LoVo (cell line): ENCODE results near the gene HEPACAM.

Experiments
- DNase-seq: peaks from one replicate; pipeline ENCODE4 v3.0.0-alpha.2; 2016; ENCODE audit warnings: low spot score

Gene HEPACAM

DNA sequence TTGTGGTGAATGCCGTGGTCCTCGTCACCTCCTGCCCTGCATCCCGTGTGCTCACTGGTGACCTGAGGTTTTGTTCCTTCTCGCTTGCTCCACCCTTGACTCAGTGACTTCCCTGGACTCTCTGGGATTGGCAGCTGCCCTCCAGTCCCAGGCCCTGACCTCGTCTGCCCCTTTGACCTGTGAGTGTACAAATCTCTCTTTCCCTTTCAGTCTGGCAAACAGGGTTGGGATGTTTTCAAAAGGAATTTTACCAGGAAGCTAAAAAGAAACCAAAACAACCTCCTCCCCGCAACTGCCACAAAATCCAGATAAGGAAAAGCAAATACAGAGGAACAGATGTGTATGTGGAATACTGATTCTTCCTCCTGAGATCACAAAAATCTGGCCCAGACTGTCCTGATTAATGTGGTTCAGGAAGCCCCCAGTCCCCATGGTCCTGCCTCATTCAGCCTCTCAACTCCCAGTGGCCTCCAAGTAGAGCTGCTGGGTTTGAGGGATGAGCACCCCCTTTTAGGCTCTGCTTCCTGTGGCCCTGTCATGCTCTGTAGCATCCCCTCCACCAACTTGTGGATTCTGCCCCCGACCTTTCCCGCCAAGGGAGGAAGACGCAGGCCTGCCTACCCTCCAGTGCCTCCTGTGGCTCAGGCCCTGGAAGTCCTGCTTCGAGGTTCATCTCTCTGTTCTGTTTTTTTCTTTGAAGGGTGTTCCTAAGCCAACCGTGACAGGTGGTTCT, 53.3 kb downstream of the HEPACAM start:
- no peak for DNase-seq

DNA sequence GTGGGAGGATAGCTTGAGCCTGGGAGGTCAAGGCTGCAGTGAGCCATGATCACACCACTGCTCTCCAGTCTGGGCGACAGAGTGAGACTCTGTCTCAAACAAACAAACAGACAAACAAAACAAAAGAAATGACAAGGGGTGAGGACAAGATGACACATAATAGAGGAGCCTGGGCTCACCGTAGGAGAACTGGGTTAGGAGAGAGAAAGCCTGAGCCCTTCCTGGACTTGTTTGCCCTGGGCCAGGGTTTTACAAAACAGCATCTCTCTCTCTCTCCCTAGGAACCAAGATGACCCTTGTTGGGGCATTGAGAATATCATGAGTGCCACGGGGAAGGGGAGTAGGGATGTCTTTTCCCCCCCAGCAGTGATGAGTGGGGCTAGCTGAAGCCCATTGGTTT, 54.9 kb downstream of the HEPACAM start:
- DNase-seq = no peak

GRCh38 chr11:124880290-124880611, 55.6 kb downstream of the HEPACAM start:
- DNase-seq = no peak

DNA sequence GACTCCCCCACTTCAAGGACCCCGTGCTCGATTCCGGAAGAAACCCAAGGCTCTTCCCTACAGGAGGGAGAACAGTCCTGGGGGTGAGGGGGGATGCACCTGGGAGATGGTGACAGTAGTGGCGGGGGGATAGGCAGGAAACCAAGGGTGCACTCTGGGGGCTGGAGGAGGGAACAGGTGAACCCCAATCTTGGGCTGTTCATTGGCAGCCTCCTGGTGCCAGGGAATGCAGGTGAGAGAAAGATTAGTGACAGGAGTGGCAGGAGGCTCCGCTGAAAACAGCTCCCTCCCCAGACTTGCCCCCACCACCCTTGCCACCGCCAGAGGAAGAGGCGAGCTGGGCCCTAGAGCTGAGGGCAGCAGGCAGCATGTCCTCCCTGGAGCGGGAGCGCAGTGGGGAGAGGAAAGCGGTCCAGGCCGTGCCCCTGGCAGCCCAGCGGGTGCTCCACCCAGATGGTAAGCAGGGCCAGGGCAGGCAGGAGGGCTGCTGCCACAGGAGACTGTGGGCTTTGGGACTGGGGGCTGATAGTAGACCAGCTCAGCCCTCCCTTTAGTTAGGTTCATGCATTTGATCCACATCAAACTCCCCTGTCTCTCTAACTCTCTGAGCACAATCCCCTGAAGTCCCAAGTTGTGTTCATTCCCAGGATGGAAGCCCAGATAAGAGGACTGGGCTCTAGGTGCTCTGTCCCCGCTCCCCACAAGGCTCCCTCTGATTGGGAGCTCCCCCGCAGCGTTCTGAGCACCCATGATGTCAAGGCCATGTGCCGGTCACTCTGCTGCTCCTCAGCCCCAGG, 56.2 kb downstream of the HEPACAM start:
- no peak for DNase-seq

DNA sequence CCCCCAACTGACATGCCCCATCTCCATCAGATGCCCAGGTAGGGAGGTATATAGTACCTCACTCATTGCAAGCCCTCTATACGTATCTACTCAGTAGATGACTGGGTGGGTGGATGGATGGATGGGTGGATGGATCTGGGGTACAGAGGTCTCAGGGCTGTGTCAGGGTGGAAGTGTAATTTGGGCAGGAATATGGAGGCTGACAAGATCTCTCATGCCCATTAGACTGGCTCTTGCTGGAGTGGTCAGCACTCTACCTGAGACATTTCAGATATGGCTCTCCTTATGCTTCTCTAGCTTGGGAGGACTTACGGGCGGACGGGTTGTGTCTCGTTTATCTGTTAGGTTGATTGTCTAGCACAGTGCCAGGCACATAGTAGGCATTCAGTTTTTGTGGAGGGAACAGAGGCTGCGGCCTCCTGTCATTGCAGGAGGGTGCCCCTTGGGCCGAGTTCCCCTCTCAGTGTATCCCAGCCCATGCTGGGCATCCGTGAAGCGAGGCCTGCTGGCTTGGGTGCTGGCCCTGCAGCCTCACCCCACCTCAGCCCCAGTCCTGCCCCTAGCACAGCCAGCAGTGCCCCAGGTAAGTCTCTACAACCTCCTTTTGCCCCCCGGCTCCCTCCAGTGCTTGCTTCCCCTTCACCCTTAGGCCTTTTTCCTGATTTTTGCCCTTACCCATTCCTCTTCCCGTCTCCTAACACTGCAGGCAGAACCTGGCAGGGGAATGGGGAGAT, 56.9 kb downstream of the HEPACAM start:
- no peak for DNase-seq

- no peak for DNase-seq
Measured at GRCh38 chr11:124877910-124878758, 57.7 kb downstream of the HEPACAM start.

GRCh38 chr11:124877631-124877909, 58.3 kb downstream of the HEPACAM start:
- no peak for DNase-seq

DNA sequence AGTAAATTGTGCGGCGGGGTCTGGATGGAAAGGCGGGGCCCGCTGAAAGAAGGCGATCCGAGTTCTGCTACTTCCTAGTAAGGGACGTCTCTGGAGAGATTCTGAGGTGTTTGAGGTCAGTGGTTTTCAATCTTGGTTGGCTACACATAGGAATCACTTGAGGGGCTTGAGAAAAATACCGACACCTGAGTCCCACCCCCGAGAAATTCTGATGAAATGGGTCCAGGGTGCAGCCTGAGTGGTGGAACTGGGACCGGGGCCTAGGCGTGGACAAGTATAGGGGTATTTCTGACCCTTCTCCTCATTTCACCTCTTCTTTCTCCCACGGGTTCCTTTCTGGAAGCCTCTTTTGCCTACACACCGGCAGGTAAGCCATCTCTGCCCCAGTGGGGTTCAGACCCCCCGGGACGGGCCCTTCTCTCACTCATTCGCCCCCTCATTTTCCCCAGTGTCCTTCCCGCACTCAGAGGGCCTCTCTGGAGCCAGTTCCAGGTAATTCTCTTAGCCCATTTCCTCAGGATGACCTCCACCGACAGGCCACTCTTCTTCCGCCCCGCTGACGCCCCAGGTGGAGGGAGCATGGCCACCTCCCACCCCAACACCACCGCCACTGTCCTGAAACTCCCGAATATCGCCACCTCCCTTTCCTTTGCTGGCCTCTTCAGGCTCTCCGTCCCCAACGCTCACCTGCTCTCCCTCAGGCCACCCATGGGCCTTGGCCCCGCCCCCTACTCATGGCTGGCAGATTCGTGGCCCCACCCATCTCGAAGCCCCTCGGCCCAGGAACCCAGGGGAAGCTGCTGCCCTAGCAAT, 58.8 kb downstream of the HEPACAM start:
- DNase-seq = no peak

DNA sequence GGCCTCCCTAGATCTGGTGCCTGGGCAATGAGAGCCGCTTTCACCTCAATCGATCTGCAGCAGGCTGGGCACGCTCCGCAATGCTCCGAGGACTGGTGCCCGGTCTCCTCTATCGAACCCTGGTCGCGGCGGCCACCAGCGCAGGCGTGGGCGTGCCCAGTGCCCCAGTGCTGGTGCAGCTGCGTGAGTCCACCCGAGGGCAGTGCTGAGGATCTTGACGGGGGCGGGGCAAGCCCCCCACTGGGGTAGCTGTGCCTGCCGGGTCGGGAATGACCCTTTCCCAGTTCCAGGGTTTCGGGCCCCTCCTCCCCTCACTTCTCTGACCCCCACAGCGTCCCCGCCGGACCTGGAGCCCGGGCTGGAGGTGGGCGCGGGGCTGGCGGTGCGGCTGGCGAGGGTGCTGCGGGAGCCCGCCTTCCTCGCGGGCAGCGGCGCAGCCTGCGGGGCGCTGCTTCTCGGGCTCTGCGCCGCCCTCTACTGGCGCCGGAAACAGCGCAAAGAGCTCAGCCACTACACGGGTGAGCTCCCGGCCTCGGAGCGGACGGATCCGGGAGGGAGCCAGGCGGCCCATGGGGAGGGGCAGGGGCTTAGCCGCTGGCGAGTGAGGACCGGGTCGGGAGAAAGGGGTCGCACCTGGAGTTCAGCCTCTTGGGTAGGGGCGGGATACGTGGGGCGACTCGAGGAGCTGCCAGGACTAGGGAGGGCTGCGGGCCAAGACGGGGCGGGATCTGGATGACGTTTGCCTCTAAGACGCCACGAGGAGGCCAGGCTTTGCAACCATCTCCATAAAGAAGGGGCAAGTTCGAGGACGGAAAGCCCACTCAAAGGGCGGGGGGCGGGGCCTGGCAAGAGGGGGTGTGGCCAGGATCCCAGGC, 59.7 kb downstream of the HEPACAM start:
- peak; percentile 86 for DNase-seq

DNA sequence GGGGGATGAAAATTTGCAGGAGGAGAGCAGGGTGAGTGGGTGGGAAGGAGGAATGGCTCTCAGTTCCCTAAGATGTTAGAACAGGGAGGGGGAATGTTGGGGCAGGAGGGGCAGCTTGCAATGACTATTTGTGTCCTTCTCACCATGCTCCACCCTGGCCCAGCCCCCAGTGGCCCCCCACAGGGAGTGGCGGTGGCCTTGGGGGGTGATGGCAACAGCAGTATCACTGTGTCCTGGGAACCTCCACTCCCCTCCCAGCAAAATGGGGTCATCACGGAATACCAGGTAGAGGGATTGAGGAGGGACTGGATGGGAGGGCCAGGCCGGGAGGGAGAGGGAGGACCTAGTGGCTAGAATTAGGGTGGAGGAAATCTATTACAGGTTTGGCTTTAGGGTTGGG, 60.4 kb downstream of the HEPACAM start:
- no peak for DNase-seq

DNA sequence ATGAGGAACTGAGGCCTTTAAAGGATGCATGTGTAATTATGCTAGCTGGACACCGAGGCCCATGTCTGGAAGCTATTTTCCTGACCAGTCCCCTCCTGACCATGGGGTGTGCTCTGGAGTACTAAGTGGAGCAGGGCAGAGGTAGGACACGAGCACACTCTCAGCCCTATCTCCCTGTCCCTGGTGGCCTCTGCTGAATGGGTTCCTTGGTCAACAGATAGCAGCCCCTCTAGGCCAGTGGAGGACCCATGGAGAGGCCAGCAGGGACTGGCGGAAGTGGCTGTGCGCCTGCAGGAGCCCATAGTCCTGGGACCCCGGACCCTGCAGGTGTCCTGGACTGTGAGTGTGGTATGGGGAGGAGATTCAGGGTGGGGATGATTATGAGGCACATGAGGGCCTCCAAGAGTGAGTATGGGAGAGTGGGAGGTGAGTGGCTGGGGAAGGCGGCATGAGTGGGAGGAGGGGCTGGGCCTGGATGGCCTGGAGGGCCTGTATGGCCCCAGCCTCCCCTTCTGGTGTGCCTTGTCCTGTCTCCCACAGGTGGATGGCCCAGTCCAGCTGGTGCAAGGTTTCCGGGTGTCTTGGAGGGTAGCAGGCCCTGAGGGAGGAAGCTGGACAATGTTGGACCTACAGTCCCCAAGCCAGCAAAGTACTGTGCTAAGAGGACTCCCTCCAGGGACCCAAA, 61.1 kb downstream of the HEPACAM start:
- no peak for DNase-seq

- no peak for DNase-seq
Measured at GRCh38 chr11:124873951-124874350, 61.9 kb downstream of the HEPACAM start.

DNA sequence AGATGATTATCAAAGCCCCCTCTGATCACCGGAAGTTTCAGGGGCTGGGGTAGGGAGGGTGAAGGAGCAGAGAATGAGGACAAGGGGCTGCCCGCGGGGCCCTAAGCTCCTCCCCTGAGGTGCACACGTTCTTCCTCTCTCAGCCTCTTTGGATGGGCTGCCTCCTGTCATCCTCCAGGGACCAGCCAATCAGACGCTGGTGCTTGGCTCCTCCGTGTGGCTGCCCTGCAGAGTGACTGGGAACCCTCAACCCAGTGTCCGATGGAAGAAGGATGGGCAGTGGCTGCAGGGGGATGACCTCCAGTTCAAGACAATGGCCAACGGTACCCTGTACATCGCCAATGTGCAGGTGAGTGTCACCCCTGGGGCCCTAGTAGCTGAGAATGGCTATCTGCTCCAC, 63.1 kb downstream of the HEPACAM start:
- no peak for DNase-seq

- DNase-seq = no peak
Measured at GRCh38 chr11:124872280-124872679, 63.6 kb downstream of the HEPACAM start.

GRCh38 chr11:124870430-124870829, 65.4 kb downstream of the HEPACAM start:
- no peak for DNase-seq

- DNase-seq = no peak
Measured at GRCh38 chr11:124869856-124870387, 65.9 kb downstream of the HEPACAM start.

- no peak for DNase-seq
Measured at GRCh38 chr11:124869331-124869730, 66.5 kb downstream of the HEPACAM start.
